PC-9 (cell line): ENCODE measurements around the gene FUT1.

ENCODE experiments used
- EZH2 ChIP-seq: fragments of 200-600 bp; sonication (generic); IDR thresholded peaks from 2 replicates; pipeline ENCODE4 v1.8.0; 2017; ENCODE audit warnings: antibody characterized with exemption, low read depth
- TF ChIP-seq, protein P1 (sequence below): fragments of 200-600 bp; sonication (generic); conservative IDR thresholded peaks from 2 replicates; pipeline ENCODE4 v1.6.1; 2017; ENCODE audit warnings: mixed run types, antibody characterized with exemption, mild to moderate bottlenecking, moderate library complexity

DNA sequence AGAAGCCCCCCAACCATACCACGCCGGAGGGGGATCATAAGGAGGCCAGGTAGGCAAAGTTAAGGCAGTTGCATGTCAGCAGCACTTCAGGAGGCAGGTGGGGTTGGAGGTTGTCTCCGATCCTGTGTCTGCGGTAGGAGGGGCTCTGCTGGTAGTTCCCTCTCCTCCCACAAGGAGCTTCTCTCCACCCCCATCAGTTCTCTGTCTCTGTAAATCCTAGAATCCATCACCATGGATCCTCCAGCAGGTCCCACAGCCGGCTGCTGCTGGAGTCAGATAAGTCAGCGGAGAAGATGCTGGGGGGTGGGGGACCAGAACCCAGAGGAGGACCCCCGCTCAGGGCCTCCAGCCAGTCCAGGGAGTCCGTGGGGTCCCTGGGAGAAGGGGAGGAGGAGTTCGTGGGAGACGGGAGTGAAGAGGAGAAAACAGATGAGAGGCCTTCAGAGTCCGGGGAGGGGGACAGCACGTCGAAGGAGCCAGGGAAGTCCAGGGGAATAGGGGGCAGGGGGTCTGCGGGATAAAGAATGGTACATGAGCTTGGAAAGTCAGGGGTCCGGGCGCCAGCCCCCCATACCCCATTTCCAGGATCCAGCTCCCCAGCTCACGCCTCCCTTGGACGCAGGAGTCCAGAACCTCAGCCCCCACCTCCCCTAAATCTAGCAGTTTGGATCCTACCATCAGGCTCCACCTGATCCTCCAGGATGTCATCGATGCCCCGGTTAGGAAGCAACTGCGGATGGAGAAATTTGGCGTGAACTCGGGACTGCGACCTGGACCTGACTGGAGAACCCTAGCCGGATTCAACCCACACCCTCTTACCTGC is 39.2 kb downstream of the FUT1 start:
- TF ChIP-seq, protein P1, sequence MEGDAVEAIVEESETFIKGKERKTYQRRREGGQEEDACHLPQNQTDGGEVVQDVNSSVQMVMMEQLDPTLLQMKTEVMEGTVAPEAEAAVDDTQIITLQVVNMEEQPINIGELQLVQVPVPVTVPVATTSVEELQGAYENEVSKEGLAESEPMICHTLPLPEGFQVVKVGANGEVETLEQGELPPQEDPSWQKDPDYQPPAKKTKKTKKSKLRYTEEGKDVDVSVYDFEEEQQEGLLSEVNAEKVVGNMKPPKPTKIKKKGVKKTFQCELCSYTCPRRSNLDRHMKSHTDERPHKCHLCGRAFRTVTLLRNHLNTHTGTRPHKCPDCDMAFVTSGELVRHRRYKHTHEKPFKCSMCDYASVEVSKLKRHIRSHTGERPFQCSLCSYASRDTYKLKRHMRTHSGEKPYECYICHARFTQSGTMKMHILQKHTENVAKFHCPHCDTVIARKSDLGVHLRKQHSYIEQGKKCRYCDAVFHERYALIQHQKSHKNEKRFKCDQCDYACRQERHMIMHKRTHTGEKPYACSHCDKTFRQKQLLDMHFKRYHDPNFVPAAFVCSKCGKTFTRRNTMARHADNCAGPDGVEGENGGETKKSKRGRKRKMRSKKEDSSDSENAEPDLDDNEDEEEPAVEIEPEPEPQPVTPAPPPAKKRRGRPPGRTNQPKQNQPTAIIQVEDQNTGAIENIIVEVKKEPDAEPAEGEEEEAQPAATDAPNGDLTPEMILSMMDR = peak; percentile 47; the same call in 1 of the 2 replicates
- TF ChIP-seq EZH2 = no peak
